ENCODE measurements around the gene KNDC1.
"Not testable (repeated sequence)": the region's sequence is repeated elsewhere in the genome, so short reads cannot be mapped to it uniquely, and the experiment has no call there.

The KNDC1 gene

GRCh38 chr10:133218891-133219290, 58.9 kb downstream of the KNDC1 start:
- no peak for DNase-seq

- DNase-seq = no peak
These were observed 59.8 kb downstream of the KNDC1 start for GRCh38 chr10:133219782-133220181.

DNA sequence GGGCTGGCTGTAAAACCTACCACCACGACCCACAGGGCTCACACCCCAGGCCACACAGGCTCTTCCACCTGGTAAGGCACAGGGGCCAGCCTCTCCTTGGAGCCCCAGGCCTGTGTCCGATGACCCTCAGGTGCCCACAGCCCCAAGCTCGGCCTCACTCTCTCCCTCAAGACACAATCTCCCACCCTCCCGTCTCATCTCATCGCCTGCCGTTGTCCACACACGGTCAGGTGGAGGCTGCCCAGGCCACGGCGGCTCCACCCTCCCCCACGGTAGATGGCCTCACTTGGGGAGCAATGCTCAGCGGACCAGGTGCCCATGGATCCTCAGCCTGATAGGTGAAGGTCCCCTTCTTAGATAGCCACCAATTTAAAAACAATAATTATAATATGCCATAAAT, 61.3 kb downstream of the KNDC1 start:
- DNase-seq = no peak

GRCh38 chr10:133221756-133222155, 61.7 kb downstream of the KNDC1 start:
- DNase-seq = not testable (repeated sequence)

- no peak for DNase-seq
These were observed 64.1 kb downstream of the KNDC1 start for GRCh38 chr10:133224076-133224475.

DNA sequence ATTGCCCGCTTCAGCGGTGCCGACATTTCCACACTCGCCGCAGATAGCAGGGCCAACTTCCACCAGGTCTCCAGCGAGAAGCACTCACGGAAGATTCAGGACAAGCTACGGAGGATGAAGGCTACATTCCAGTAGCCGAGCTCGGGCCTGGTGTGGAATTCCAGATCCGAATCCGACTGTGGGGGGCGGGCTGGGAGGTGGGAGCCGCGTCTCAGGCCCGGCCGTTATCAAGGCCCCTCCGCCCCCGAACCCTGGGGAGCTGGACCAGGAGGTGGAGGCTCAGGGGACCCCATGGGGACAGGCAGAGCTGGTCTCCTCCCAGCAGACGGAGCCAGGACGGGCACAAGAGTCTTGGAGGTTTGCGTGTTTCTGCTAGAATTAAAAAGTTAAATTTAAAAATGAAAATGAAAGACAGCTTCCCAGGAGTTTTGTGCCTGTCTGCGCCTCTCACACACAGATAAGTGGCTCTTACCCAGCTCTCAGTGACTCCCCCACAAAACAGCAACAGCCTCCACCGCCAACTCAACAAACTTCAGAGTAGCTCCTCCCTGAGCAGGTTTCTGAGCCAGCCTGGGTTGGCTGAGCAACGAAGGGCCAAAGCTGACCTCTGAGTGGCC, 64.8 kb downstream of the KNDC1 start:
- DNase-seq = peak in 16 of 58 donors; percentile 4 to 41 (median 28)

- peak in 5 of 58 donors; percentile 15 to 45 (median 20) for DNase-seq
These were observed 65.7 kb downstream of the KNDC1 start for GRCh38 chr10:133225707-133226191.

DNA sequence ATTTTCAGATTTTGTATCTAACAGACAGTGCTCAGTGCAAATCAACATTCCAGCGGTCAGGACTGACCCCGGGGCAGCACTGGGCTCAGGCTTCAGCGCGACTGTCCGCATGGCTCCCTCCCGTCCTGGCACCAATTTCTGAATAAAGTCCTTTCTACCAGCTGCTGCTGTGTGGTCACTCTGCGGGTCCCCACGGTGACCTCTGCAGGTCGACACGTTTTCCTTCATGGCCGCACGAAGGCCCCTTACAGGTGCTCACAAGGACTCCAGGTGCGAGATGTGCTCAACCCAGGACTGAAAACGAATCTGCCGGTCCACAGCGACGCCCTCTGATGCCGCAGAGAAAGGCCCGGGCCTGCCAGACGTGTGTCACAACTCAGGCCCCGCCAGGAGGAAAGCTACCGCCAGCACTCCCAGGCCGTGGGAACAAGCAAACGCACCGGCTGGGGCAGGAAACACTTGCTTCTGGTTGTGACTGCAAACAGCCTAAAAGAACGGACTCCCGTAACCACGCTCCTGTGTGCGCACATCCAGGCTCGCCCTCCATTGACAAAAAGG, 66.3 kb downstream of the KNDC1 start:
- peak in 4 of 58 donors; percentile 10 to 28 (median 14) for DNase-seq

- DNase-seq = no peak
These were observed 67.2 kb downstream of the KNDC1 start for GRCh38 chr10:133227256-133227655.

GRCh38 chr10:133229265-133230043, 69.4 kb downstream of the KNDC1 start:
- peak in 1 of 58 donors; percentile 5 for DNase-seq

DNA sequence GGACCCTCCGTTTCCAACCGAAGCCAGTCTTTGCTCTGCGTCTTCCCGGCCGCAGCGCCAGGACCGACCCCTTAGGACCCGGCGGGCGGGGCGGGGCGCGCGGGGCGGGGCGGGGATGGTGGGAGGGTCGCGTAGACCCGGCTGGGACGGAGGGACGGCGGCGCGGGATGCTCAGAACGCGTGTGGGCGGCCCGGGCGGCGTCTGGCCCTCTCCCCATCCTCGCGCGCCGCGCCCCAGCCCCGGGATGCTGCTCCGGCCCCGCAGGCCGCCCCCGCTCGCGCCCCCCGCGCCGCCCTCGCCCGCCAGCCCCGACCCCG, 70.0 kb downstream of the KNDC1 start, which contains the start of gene UTF1:
TSS of gene UTF1 (plus strand) at position 174 of the 318 bp plus-strand sequence. CDS start at position 246, 72 bp downstream.
- DNase-seq = no peak

- DNase-seq = peak in 5 of 58 donors; percentile 7 to 41 (median 15)
These were observed 70.6 kb downstream of the KNDC1 start for GRCh38 chr10:133230387-133231195.

DNA sequence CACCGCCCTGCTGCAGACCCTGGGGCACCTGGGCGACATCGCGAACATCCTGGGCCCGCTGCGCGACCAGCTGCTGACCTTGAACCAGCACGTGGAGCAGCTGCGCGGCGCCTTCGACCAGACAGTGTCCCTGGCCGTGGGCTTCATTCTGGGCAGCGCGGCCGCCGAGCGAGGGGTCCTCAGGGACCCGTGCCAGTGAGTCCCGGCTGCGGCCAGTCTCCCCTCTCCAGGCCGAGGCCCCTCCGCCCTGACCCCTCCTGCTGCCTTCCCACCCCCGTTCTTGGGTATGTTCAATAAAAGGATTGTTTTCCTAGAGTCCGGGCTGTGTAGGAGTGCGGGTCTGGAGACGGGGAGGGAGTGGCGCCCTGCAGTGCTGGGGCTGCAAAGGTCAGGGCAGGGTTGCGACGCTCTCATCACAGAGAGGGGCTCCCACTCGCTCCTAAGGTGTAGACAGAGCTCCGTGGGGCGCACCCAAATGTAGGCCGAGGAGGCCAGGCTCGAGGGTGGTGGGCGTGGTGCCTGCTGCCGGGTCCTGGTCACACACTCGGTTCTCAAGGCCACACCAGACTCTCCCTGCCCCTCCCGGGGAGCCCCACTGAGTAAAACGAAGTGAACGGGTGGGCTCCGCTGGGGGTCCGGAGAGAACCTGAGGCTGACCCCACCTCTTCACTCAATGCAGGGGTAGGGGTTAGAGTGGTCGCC, 71.4 kb downstream of the KNDC1 start:
- DNase-seq = no peak

- DNase-seq = no peak
These were observed 72.0 kb downstream of the KNDC1 start for GRCh38 chr10:133231946-133232574.

GRCh38 chr10:133234796-133235195, 74.8 kb downstream of the KNDC1 start:
- not testable (repeated sequence) for DNase-seq

- DNase-seq = no peak
These were observed 75.3 kb downstream of the KNDC1 start for GRCh38 chr10:133235265-133235855.

DNA sequence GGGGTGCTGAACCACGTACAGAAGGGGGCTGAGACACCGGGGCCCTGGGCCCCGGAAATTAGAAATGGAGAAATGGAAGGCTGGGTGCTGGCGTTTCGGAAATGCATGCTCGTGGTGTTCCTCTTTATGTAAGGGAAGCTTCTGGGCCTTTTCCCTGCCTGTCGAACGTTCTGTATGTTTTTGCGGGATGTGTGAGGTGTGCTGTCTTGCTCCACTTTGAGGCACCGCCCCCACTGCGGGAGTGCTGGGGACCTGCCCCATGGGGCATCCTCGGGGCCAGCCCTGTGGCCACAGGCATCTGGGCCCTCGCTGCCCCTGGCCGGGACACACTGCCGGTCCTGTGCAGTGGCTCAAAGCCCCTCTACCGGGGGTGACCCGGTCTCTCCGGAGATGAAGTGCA, 75.9 kb downstream of the KNDC1 start:
- DNase-seq = no peak

DNA sequence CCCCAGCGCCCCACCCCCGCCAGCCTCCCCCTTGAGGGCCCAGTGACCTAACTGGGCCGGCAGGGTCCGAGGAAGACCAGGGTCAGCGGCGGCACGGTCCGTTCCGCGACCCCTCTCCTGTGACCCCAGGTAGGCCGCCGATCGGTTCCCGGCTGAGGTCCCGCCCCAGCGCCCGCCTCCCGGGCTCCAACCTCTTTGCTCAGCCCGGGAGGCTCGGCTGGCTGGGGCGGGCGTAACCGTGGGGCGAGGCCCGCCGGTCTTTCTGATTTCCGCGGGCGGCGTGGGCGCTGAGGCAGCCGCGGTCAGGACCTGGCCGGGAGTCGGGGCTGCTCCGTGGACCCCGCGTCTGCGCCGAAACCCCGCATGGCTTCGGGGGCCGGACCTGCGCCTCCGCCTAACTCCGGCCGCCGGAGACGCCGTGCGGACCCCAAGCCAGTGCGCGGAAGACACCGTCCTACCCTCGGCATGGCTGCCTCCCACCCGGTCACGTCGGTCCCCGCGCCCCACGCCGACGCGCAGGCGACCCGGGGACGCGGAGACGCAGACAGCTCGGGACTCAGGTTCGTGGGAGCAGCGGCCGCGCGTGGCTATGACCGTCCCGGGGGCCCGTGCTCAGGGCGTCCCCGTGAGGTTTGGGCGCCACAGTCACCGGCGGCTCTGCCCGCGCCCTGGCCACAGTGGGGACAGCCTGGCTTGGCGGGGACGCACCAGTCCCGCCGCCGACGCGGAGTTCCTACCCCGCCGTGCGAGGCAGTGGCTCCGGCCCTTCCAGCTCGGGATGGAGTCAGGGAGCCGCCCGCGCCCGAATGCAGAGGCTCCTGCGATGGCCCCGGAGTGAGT, 76.6 kb downstream of the KNDC1 start:
- no peak for DNase-seq

- DNase-seq = no peak
These were observed 77.2 kb downstream of the KNDC1 start for GRCh38 chr10:133237241-133237587.

Data from anterior cingulate cortex (tissue), 58 donors.